Left lung (tissue), 10 donors: ENCODE results near the gene SSRP1. TPM values are rescaled to one million over a fixed set of nuclear protein-coding genes. Genes with fewer than 3 reads are reported as not detected.

Experiments
- ATAC-seq: fragments of 200-7000 bp; cut with Tn5 transposase; one replicate; pipeline ENCODE4 v1.9.1; 2020; ENCODE audit warnings: moderate library complexity
- DNase-seq, 4 donors: peaks; one replicate each; pipeline ENCODE4 v3.0.0-alpha.2; 2013 to 2020
- H3K27ac ChIP-seq, 2 donors: fragments of 200-600 bp; sonication (generic) in 1 of 2; one replicate each; pipeline versions ENCODE4 v1.5.0 to v1.8.0; 2020 to 2021
- H3K27me3 ChIP-seq, 2 donors: fragments of 200-600 bp; sonication (generic) in 1 of 2; one replicate each; pipeline versions ENCODE4 v1.5.0 to v1.8.0; 2020 to 2021
- H3K36me3 ChIP-seq, 2 donors: fragments of 200-600 bp; sonication (generic) in 1 of 2; one replicate each; pipeline versions ENCODE4 v1.5.0 to v1.8.0; 2020 to 2021
- H3K4me1 ChIP-seq, 2 donors: fragments of 200-600 bp; one replicate each; pipeline ENCODE4 v1.8.0; 2021
- H3K4me3 ChIP-seq, 2 donors: fragments of 200-600 bp; sonication (generic) in 1 of 2; one replicate each; pipeline versions ENCODE4 v1.5.0 to v1.8.0; 2020 to 2021; ENCODE audit warnings: mild to moderate bottlenecking in 1 of 2
- H3K9me3 ChIP-seq, 2 donors: fragments of 200-600 bp; sonication (generic) in 1 of 2; one replicate each; pipeline versions ENCODE4 v1.5.0 to v1.8.0; 2020 to 2021
- intact Hi-C, 2 donors: fragments of 100-400 bp; cut with DNase I; formaldehyde crosslinking; loops; one replicate each; pipeline versions ENCODE4 v1.11.2 to v1.14.2; 2022
- polyA plus RNA-seq, 6 donors: library from polyadenylated mRNA; unstranded; fragments of 120-200 nt; gene quantifications; one replicate each; pipeline ENCODE4 v1.2.1, GENCODE V29; 2013; ENCODE audit not compliant: insufficient read length in 6 of 6
- total RNA-seq, 2 donors: library from RNA; stranded (reverse); fragmentation: NEBNext Ultra II Directional; extraction: Animal tissue kit (Norgen Biotek cat#: 25700); gene quantifications; one replicate each; pipeline ENCODE4 v1.2.1, GENCODE V29; 2021
- TF ChIP-seq, protein P1 (sequence below), 2 donors: fragments of 200-600 bp; sonication (generic) in 1 of 2; IDR thresholded peaks; one replicate each; pipeline versions ENCODE4 v1.5.0 to v1.8.0; 2021; ENCODE audit warnings: antibody characterized with exemption in 2 of 2
- donor health status: DM: no; HTN: yes; CAD: no.
- donor health status: DM: no; HTN: no; CAD: no.

Gene SSRP1
- total and polyA plus RNA-seq, 8 donors: 57.3 to 208 (median 179) TPM

DNA sequence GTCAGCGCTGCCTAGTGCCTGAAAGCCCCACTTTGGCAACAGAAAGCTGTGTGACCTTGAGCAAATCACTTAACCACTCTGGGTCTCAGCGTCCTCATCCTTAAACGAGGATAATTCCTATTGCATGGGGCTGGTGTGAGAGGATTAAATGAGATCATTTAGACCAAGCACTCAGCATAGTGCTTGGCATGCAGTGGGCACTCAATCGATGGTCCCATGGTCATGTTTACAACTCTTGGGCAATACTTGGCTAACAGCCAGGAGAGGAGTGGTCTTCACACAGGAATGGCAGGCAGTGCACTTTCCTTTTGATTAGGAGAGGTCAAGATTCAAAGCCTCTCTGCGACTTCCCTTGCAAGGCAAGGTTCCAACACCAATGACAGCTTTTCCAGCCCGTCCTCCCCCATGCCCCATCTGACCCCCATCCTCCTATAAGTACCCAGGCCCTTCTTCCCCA lies 25.0 kb downstream of the SSRP1 start:
- Histone ChIP-seq H3K27ac (peak overlapping the region; percentile 81 to 83), H3K4me3 (peak overlapping the region; percentile 20 to 48), H3K4me1 (peaks cover 33 to 74% of the 10 kb centered on the region in 2 donors), H3K9me3 (no peaks in the 10 kb centered on the region), H3K36me3 (peaks cover 0 to 55% of the 10 kb centered on the region in 2 donors), H3K27me3 (peaks cover 0 to 5% of the 10 kb centered on the region in 2 donors)
- intact Hi-C loops: no loop called here
- TF ChIP-seq, protein P1, sequence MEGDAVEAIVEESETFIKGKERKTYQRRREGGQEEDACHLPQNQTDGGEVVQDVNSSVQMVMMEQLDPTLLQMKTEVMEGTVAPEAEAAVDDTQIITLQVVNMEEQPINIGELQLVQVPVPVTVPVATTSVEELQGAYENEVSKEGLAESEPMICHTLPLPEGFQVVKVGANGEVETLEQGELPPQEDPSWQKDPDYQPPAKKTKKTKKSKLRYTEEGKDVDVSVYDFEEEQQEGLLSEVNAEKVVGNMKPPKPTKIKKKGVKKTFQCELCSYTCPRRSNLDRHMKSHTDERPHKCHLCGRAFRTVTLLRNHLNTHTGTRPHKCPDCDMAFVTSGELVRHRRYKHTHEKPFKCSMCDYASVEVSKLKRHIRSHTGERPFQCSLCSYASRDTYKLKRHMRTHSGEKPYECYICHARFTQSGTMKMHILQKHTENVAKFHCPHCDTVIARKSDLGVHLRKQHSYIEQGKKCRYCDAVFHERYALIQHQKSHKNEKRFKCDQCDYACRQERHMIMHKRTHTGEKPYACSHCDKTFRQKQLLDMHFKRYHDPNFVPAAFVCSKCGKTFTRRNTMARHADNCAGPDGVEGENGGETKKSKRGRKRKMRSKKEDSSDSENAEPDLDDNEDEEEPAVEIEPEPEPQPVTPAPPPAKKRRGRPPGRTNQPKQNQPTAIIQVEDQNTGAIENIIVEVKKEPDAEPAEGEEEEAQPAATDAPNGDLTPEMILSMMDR (IDR thresholded peaks at IDR 0.05): no peak
- peak in 1 of 4 donors; percentile 82 for DNase-seq
- peak; percentile 20 for ATAC-seq

DNA sequence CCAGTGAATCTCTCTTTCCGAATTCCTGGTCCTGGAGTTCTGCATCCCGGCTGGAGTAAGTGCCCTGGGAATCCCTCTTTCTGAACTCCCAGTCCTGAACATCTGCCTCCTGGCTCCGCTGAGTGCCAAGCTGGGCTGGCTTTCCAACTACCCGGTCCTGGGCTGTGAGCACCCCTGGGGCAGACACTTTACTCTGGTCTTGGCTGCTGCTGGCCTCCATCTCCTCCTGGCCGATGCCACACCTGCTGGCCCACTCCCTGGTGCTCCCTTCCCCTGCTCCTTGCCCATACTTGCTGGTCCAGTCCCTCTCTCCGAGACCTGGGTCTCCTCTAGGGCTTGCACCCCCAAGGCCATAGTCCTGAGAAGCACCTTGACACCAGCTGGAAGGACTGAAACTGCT lies 25.6 kb downstream of the SSRP1 start:
- peaks cover 0 to 5% of the 10 kb centered on the region in 2 donors for H3K27me3 ChIP-seq
- intact Hi-C loops: no loop called here
- ATAC-seq: no peak
- peaks cover 30 to 77% of the 10 kb centered on the region in 2 donors for H3K4me1 ChIP-seq
- no peak overlapping the region for H3K4me3 ChIP-seq
- no peak for DNase-seq
- TF ChIP-seq, protein P1 (IDR thresholded peaks at IDR 0.05): no peak
- peak overlapping the region; percentile 81 to 83 for H3K27ac ChIP-seq
- no peaks in the 10 kb centered on the region for H3K9me3 ChIP-seq
- H3K36me3 ChIP-seq: peaks cover 0 to 54% of the 10 kb centered on the region in 2 donors

DNA sequence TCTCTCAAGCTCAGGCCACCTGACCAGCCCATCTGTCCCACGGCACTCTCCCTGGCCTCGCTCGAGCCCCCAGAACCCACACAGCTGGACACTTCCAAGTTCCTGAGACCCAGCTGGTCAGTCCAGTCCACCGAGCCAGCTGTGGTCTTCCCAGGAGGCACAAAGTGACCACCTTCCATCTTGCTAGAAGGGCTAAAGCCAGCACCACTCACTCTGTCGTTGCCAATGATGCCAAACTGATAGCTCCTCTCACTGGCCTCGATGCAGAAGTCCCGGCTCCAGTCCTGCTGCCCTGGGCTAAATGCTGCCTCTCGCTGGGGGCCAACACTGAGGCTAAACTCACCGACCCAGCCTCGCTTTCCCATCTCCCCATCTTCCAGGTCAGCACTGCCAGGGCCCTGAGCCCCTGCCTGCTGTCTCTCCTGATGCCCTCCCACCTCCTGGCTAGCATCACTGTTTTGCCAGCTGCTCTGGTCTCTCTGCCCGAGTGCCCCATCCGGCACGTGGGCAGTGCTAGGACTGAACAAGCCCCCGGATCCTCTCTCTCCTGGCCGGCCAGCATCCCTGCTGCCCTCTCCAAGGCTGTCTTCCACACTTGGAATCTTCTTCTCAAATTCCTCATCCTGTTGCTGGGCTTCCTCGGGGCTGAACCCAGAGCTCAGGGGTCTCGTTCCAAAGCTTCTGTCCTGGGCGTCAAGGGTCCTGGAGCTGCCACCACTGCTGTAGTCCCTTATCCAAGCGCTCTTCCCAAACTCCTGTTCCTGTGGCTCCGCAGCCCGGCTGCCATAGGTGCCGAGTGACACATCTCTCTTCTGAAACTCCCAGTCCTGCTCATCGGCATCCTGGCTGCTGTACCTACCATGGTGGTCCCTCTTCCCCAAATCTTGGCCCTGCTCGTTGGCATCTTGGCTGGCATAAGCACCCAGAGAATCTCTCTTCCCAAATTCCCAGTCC lies 26.3 kb downstream of the SSRP1 start:
- intact Hi-C loops: no loop called here
- Histone ChIP-seq H3K27me3 (peaks cover 0 to 5% of the 10 kb centered on the region in 2 donors), H3K27ac (no peak overlapping the region), H3K36me3 (peaks cover 0 to 47% of the 10 kb centered on the region in 2 donors), H3K9me3 (no peaks in the 10 kb centered on the region), H3K4me3 (no peak overlapping the region), H3K4me1 (peaks cover 34 to 83% of the 10 kb centered on the region in 2 donors)
- TF ChIP-seq, protein P1 (IDR thresholded peaks at IDR 0.05): no peak
- DNase-seq (no peak), ATAC-seq (no peak)

DNA sequence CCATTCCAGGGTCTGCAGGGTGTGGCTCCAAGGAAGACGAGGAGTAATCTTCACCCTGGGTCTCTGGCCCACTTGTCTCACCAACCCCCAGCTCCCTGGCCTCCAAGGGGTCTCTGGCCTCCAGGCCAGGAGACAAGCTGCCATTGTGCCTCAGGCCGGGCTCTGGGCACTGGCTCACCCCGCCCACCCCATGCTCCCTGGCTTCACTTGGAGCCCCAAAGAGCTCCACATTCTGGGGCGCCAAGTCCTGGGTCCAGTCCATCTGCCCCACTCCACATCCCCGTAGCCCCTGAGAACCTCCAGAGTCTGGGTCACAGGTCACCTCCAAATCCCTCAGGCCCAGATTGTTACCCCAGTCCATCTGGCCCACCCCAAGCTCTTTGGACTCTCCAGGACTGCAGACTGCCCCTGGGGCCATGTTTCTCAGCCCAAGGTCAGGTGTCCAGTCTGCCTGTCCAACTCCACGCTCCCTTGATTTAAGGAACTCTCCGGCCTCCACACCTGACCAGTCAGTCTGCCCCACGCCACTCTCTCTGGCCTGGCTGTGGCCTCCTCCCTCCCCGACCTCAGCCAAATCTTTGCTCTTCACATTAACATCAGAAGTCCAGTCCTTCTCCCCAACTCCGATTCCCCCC lies 27.1 kb downstream of the SSRP1 start:
- no peak for DNase-seq
- H3K36me3 ChIP-seq: peaks cover 0 to 38% of the 10 kb centered on the region in 2 donors
- H3K27me3 ChIP-seq: peaks cover 0 to 5% of the 10 kb centered on the region in 2 donors
- no peaks in the 10 kb centered on the region for H3K9me3 ChIP-seq
- intact Hi-C loops: no loop called here
- TF ChIP-seq, protein P1 (IDR thresholded peaks at IDR 0.05): no peak
- no peak for ATAC-seq
- H3K4me3 ChIP-seq: no peak overlapping the region
- H3K27ac ChIP-seq: no peak overlapping the region
- H3K4me1 ChIP-seq: peaks cover 34 to 88% of the 10 kb centered on the region in 2 donors
